A673 (cell line): ENCODE results near the gene PLCG1. TPM values are rescaled to one million over a fixed set of nuclear protein-coding genes. Genes with fewer than 3 reads are reported as not detected.

ENCODE experiments used
- BruUV-seq: library from RNA; stranded (reverse); fragments of 400-500 nt; replicated peaks from 2 replicates; lab custom pipeline; 2021; lab: Mats Ljungman, UMichigan
- CTCF ChIA-PET: fragments of 300-600 bp; sonication (Branson Sonifier 250); formaldehyde crosslinking; loops from one replicate; lab custom pipeline; 2022; ENCODE audit warnings: antibody characterized with exemption; lab: Charles Lee
- POLR2A ChIA-PET: fragments of 300-600 bp; sonication (Branson Sonifier 250); formaldehyde crosslinking; loops from one replicate; lab custom pipeline; 2022; ENCODE audit warnings: antibody characterized with exemption; ENCODE audit not compliant: low non-redundant PET; lab: Charles Lee
- DNase-seq: peaks from one replicate; pipeline ENCODE4 v3.0.0-alpha.2; 2015; ENCODE audit warnings: low spot score
- H3K27ac ChIP-seq: fragments of 200-600 bp; sonication (generic); 2 replicates; pipeline ENCODE4 v1.5.1; 2016; ENCODE audit warnings: mixed run types, low read depth, mild to moderate bottlenecking, mixed read lengths, antibody characterized with exemption, low read length; ENCODE audit not compliant: poor library complexity, severe bottlenecking
- H3K27me3 ChIP-seq: fragments of 200-600 bp; sonication (generic); replicated peaks from 2 replicates; pipeline ENCODE4 v1.6.1; 2017; ENCODE audit warnings: mixed run types, low read depth, mild to moderate bottlenecking, mixed read lengths, antibody characterized with exemption, low read length; ENCODE audit not compliant: insufficient read depth, poor library complexity
- H3K36me3 ChIP-seq: fragments of 200-600 bp; sonication (generic); 2 replicates; pipeline ENCODE4 v1.6.1; 2016; ENCODE audit warnings: mixed run types, mild to moderate bottlenecking, mixed read lengths, antibody characterized with exemption, low read length; ENCODE audit not compliant: insufficient read depth, poor library complexity, severe bottlenecking
- H3K4me1 ChIP-seq: fragments of 200-600 bp; sonication (generic); 2 replicates; pipeline ENCODE4 v1.6.1; 2017; ENCODE audit warnings: mixed run types, mild to moderate bottlenecking, mixed read lengths, antibody characterized with exemption, low read length; ENCODE audit not compliant: insufficient read depth, poor library complexity, severe bottlenecking
- H3K4me3 ChIP-seq: fragments of 200-600 bp; sonication (generic); 2 replicates; pipeline ENCODE4 v1.5.1; 2016; ENCODE audit warnings: low read depth, mixed run types, mild to moderate bottlenecking, mixed read lengths, low read length; ENCODE audit not compliant: poor library complexity, severe bottlenecking
- H3K9me3 ChIP-seq: fragments of 200-600 bp; sonication (generic); 2 replicates; pipeline ENCODE4 v1.6.1; 2016; ENCODE audit warnings: mixed run types, low read depth, mild to moderate bottlenecking, mixed read lengths, antibody characterized with exemption, low read length; ENCODE audit not compliant: poor library complexity, severe bottlenecking
- EZH2 ChIP-seq: fragments of 200-600 bp; sonication (generic); IDR thresholded peaks from 2 replicates; pipeline ENCODE4 v1.6.1; 2017; ENCODE audit warnings: borderline replicate concordance, low read depth, mild to moderate bottlenecking, mixed read lengths, antibody characterized with exemption, low read length; ENCODE audit not compliant: poor library complexity, severe bottlenecking
- intact Hi-C: fragments of 100-400 bp; cut with micrococcal nuclease; formaldehyde crosslinking; loops from one replicate; pipeline ENCODE4 v1.10.0; 2022; ENCODE audit not compliant: unreplicated experiment
- total RNA-seq: library from RNA; stranded (reverse); gene quantifications from 2 replicates; pipeline ENCODE4 v1.2.3, GENCODE V29; 2021
- TF ChIP-seq, protein P1 (sequence below): fragments of 300-800, 200-600 bp; sonication (generic); conservative IDR thresholded peaks from 2 replicates; pipeline ENCODE4 v1.5.1; 2017; ENCODE audit warnings: low read depth, mild to moderate bottlenecking, antibody characterized with exemption, low read length, moderate library complexity, mixed read lengths

PLCG1 gene
- total RNA-seq, 1 experiment from 2014 or later, result 146 TPM

DNA sequence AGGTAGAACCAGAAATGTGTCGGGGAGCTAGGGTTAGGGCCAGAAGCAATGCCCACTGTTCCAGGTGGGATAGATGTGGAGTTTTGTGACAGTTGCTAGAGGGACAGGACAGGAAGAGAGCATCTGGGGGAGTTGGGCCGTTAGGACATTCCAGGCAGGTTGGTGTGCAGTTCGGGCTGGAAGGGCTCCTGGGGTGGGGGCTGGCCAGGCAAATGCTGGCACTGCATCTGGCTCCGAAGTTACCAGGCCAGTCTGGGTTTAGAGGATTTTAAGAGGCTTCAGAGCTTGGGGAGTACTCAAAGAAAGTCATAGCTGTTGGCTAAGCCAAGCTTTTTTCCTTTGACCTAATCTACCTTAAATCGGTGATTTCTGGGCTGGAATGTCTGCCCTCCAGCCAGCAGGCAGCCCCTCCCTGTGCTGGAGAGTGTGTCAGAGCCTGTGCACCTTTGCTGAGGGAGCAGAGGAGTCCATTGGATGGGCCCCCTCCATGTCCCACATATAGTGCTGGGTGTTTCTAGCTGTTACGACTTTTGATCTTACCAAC, 20.8 kb downstream of the PLCG1 start:
- no peak overlapping the region for H3K27ac ChIP-seq
- intact Hi-C loops, result no loop called here
- CTCF ChIA-PET, result no interaction called here
- no peak overlapping the region for H3K4me3 ChIP-seq
- H3K4me1 ChIP-seq, result no peaks in the 10 kb centered on the region
- no peaks in the 10 kb centered on the region for H3K27me3 ChIP-seq
- POLR2A ChIA-PET, result no interaction called here
- H3K9me3 ChIP-seq, result no peaks in the 10 kb centered on the region
- TF ChIP-seq EZH2, result no peak
- TF ChIP-seq, protein P1, sequence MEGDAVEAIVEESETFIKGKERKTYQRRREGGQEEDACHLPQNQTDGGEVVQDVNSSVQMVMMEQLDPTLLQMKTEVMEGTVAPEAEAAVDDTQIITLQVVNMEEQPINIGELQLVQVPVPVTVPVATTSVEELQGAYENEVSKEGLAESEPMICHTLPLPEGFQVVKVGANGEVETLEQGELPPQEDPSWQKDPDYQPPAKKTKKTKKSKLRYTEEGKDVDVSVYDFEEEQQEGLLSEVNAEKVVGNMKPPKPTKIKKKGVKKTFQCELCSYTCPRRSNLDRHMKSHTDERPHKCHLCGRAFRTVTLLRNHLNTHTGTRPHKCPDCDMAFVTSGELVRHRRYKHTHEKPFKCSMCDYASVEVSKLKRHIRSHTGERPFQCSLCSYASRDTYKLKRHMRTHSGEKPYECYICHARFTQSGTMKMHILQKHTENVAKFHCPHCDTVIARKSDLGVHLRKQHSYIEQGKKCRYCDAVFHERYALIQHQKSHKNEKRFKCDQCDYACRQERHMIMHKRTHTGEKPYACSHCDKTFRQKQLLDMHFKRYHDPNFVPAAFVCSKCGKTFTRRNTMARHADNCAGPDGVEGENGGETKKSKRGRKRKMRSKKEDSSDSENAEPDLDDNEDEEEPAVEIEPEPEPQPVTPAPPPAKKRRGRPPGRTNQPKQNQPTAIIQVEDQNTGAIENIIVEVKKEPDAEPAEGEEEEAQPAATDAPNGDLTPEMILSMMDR, result no peak
- no peak for DNase-seq
- H3K36me3 ChIP-seq, result peaks cover 21% of the 10 kb centered on the region
- BruUV-seq, result no TSS peak

GRCh38 chr20:41159547-41159946, 22.2 kb downstream of the PLCG1 start:
- H3K36me3 ChIP-seq, result peaks cover 34% of the 10 kb centered on the region
- H3K9me3 ChIP-seq, result no peaks in the 10 kb centered on the region
- DNase-seq, result no peak
- H3K4me1 ChIP-seq, result no peaks in the 10 kb centered on the region
- H3K4me3 ChIP-seq, result no peak overlapping the region
- H3K27me3 ChIP-seq, result no peaks in the 10 kb centered on the region
- intact Hi-C loops, result no loop called here
- TF ChIP-seq, protein P1, result no peak
- no peak for TF ChIP-seq EZH2
- POLR2A ChIA-PET, result no interaction called here
- CTCF ChIA-PET, result no interaction called here
- BruUV-seq, result no TSS peak
- H3K27ac ChIP-seq, result no peak overlapping the region

DNA sequence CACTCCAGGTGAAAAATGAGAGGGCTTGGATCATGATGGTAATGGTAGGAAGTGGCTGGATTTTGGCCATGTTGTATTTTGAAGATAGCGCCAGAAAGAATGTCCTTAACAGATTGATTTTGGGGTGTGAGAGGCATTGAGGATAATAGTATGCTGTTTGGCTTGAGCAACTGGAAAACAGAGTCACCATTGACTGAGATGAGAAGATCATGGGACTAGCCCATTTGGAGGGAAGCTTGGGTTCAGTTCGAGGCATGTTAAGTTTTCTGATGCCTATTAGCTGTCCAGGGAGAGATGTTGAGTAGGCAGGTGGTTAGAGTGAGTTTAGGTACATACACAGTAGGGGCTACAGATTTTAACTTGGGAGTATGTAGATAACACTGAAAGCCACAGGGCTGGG, 23.3 kb downstream of the PLCG1 start:
- POLR2A ChIA-PET, result no interaction called here
- DNase-seq, result no peak
- CTCF ChIA-PET, result no interaction called here
- TF ChIP-seq, protein P1, result no peak
- TF ChIP-seq EZH2, result no peak
- intact Hi-C loops, result no loop called here
- Histone ChIP-seq H3K27ac (no peak overlapping the region), H3K4me1 (no peaks in the 10 kb centered on the region), H3K9me3 (no peaks in the 10 kb centered on the region), H3K27me3 (no peaks in the 10 kb centered on the region), H3K36me3 (peaks cover 45% of the 10 kb centered on the region), H3K4me3 (no peak overlapping the region)
- TSS peak; percentile 36 for BruUV-seq
